ENCODE measurements around the gene INAFM2. TPM values are rescaled to one million over a fixed set of nuclear protein-coding genes. Genes with fewer than 3 reads are reported as not detected.

The INAFM2 gene
- total RNA-seq, 1 experiment from 2014 or later, result 25.4 TPM

GRCh38 chr15:40301467-40302179, 21.9 kb upstream of the INAFM2 start:
- H2BK120ac ChIP-seq (ENCODE audit: low read depth, low read length, poor library complexity, severe bottlenecking), result no peak overlapping the region
- WGBS (ENCODE audit: extremely low coverage, insufficient read length, low lambda C conversion rate), result no CpG with 5 or more reads among the region's 12 CpGs
- no peak overlapping the region for H2BK15ac ChIP-seq (ENCODE audit: low read depth, low read length)
- DNase-seq, result peak; percentile 85
- H3K23ac ChIP-seq (ENCODE audit: insufficient read length, low read depth, low read length), result no peak overlapping the region
- no peak overlapping the region for H2AFZ ChIP-seq (ENCODE audit: low read length)
- no peak overlapping the region for H4K5ac ChIP-seq (ENCODE audit: insufficient read length, low read depth, low read length)
- H3K14ac ChIP-seq (ENCODE audit: insufficient read depth, low read length), result peak overlapping the region; percentile 52; the same call in 1 of the 2 replicates
- no peak overlapping the region for H3K4ac ChIP-seq (ENCODE audit: low read depth, low read length)
- H2BK20ac ChIP-seq (ENCODE audit: low read depth, low read length, poor library complexity, severe bottlenecking), result no peak overlapping the region
- Mint-ChIP-seq H3K27me3 (ENCODE audit: low read depth) (peaks cover 23% of the 10 kb centered on the region), H3K4me1 (peaks cover 17 to 23% of the 10 kb centered on the region in 2 experiments), H3K36me3 (ENCODE audit: insufficient read depth in 1 of 3, low read depth in 3 of 3) (peaks cover 2 to 16% (median 5%) of the 10 kb centered on the region in 3 experiments; a peak in 5 of 7 replicates), H3K27ac (0 out of 7 replicates have a peak overlapping the region, but pooled peaks of 1 of the 3 experiments have one; percentile 38), H3K4me3 (peak overlapping the region in 1 of 2 experiments; percentile 66; a peak in 2 of 5 replicates), H3K9me3 (peaks cover 15% of the 10 kb centered on the region in 2 experiments)
- H3K79me1 ChIP-seq (ENCODE audit: insufficient read depth, low read depth, low read length, poor library complexity, severe bottlenecking), result no peaks in the 10 kb centered on the region
- no peak overlapping the region for H4K91ac ChIP-seq (ENCODE audit: insufficient read length, low read depth, low read length)
- no peak for TF ChIP-seq CTCF (conservative IDR thresholded peaks at IDR 0.05)
- no peak overlapping the region for H4K8ac ChIP-seq (replicated peaks; ENCODE audit: insufficient read length, low read depth, low read length)
- H3K4me1 ChIP-seq (ENCODE audit: insufficient read depth, low read length), result no peaks in the 10 kb centered on the region; the same call in 1 of the 2 replicates
- no peak overlapping the region for H2BK5ac ChIP-seq (ENCODE audit: insufficient read length, low read length)
- H4K20me1 ChIP-seq (ENCODE audit: control insufficient read depth, insufficient read depth, insufficient read length), result no peaks in the 10 kb centered on the region
- no peak overlapping the region for H3K9ac ChIP-seq (ENCODE audit: extremely low read depth, insufficient read length, low read length)
- H3K4me2 ChIP-seq (ENCODE audit: insufficient read depth, insufficient read length, low read length), result peak overlapping the region; percentile 30
- H3K79me2 ChIP-seq (ENCODE audit: insufficient read depth, low read length), result no peaks in the 10 kb centered on the region
- H2AK5ac ChIP-seq (ENCODE audit: insufficient read length, low read length), result no peak overlapping the region
- H3K18ac ChIP-seq (ENCODE audit: insufficient read length, low read depth, low read length), result no peak overlapping the region
- H3K56ac ChIP-seq (ENCODE audit: insufficient read length, low read depth, low read length), result no peak overlapping the region
- H3K9me3 ChIP-seq (ENCODE audit: control insufficient read depth, low read depth, low read length), result no peaks in the 10 kb centered on the region
- no peaks in the 10 kb centered on the region for H3K23me2 ChIP-seq (ENCODE audit: insufficient read length, low read depth, low read length, poor library complexity, severe bottlenecking)
- no peaks in the 10 kb centered on the region for H3K27me3 ChIP-seq (ENCODE audit: insufficient read depth, low read length)
- H2BK12ac ChIP-seq (ENCODE audit: insufficient read length, low read depth, low read length), result no peak overlapping the region
- H3T11ph ChIP-seq (ENCODE audit: low read length), result no peak overlapping the region
- no peak overlapping the region for H3K27ac ChIP-seq (ENCODE audit: insufficient read length, low read depth, low read length)
